Thyroid gland (tissue), 4 donors: ENCODE data around the gene EFNA4. TPM values are rescaled to one million over a fixed set of nuclear protein-coding genes. Genes with fewer than 3 reads are reported as not detected.
A peak's percentile ranks its signal among the peaks of the same experiment; 100 is the strongest.

ENCODE experiments used
- DNase-seq, 2 donors: peaks; one replicate each; pipeline ENCODE4 v3.0.0-alpha.2; 2019
- H3K27ac ChIP-seq, 3 donors: fragments of 200-600 bp; sonication (generic); 1 replicate in 2 of 3; 2 replicates in 1 of 3; pipeline ENCODE4 v1.5.1; 2016 to 2019; ENCODE audit warnings: mild to moderate bottlenecking in 1 of 3, moderate library complexity in 1 of 3
- H3K27me3 ChIP-seq: fragments of 200-600 bp; sonication (generic); one replicate; pipeline ENCODE4 v1.5.1; 2019
- H3K36me3 ChIP-seq, 2 donors: fragments of 200-600 bp; sonication (generic); one replicate each; pipeline ENCODE4 v1.5.1; 2016 to 2019
- H3K4me1 ChIP-seq, 2 donors: fragments of 200-600 bp; sonication (generic); one replicate each; pipeline ENCODE4 v1.5.1; 2017 to 2019
- H3K4me3 ChIP-seq, 3 donors: fragments of 200-600 bp; sonication (generic); replicated peaks in 1 of 3; 1 replicate in 2 of 3; 2 replicates in 1 of 3; pipeline ENCODE4 v1.5.1; 2016; ENCODE audit warnings: mild to moderate bottlenecking in 1 of 3
- H3K9me3 ChIP-seq: fragments of 200-600 bp; sonication (generic); one replicate; pipeline ENCODE4 v1.5.1; 2017
- POLR2A ChIP-seq, 2 donors: fragments of 450-650 bp; IDR thresholded peaks; one replicate each; pipeline ENCODE4 v1.6.1; 2017; ENCODE audit warnings: antibody characterized with exemption in 2 of 2, mild to moderate bottlenecking in 2 of 2, moderate library complexity in 1 of 2
- WGBS, 2 donors: methylation state at CpG; one replicate each; pipeline ENCODE4 v1.1.5; 2017; 5-methylcytosine and 5-hydroxymethylcytosine counted together
- intact Hi-C: fragments of 100-400 bp; cut with DNase I; formaldehyde crosslinking; loops from one replicate; pipeline ENCODE4 v1.15.1; 2023
- total RNA-seq, 4 donors: library from RNA; depleted of rRNA; stranded (reverse); fragments of >200 nt; gene quantifications; one replicate each; pipeline ENCODE4 v1.2.3, GENCODE V29; 2016
- TF ChIP-seq, protein P1 (sequence below), 6 experiments: fragments of 200-600 bp in 3 of 6; fragments of 450-650 bp in 3 of 6; sonication (generic) in 3 of 6; IDR thresholded peaks; one replicate each; pipeline ENCODE4 v1.5.1; 2016 to 2019; ENCODE audit warnings: antibody characterized with exemption in 6 of 6, mild to moderate bottlenecking in 2 of 6, inconsistent platforms in 1 of 6, moderate library complexity in 1 of 6

EFNA4 gene
- total RNA-seq, 4 donors from 2014 or later, result 7.5 to 13.1 (median 9.9) TPM

GRCh38 chr1:155077758-155078445 lies 14.4 kb downstream of the EFNA4 start:
- TF ChIP-seq, protein P1, sequence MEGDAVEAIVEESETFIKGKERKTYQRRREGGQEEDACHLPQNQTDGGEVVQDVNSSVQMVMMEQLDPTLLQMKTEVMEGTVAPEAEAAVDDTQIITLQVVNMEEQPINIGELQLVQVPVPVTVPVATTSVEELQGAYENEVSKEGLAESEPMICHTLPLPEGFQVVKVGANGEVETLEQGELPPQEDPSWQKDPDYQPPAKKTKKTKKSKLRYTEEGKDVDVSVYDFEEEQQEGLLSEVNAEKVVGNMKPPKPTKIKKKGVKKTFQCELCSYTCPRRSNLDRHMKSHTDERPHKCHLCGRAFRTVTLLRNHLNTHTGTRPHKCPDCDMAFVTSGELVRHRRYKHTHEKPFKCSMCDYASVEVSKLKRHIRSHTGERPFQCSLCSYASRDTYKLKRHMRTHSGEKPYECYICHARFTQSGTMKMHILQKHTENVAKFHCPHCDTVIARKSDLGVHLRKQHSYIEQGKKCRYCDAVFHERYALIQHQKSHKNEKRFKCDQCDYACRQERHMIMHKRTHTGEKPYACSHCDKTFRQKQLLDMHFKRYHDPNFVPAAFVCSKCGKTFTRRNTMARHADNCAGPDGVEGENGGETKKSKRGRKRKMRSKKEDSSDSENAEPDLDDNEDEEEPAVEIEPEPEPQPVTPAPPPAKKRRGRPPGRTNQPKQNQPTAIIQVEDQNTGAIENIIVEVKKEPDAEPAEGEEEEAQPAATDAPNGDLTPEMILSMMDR (IDR thresholded peaks at IDR 0.05), result no peak
- no peak for TF ChIP-seq POLR2A (IDR thresholded peaks at IDR 0.05)
- no peak overlapping the region for H3K4me3 ChIP-seq
- no peaks in the 10 kb centered on the region for H3K9me3 ChIP-seq
- H3K27me3 ChIP-seq, result peaks cover 34% of the 10 kb centered on the region
- DNase-seq, result no peak
- H3K36me3 ChIP-seq, result no peaks in the 10 kb centered on the region
- 64% methylated on average over 4 of the region's 4 CpGs for WGBS, 2 donors
- peaks cover 39 to 47% of the 10 kb centered on the region in 2 donors for H3K4me1 ChIP-seq
- intact Hi-C loops, result no loop called here
- H3K27ac ChIP-seq, result no peak overlapping the region

DNA sequence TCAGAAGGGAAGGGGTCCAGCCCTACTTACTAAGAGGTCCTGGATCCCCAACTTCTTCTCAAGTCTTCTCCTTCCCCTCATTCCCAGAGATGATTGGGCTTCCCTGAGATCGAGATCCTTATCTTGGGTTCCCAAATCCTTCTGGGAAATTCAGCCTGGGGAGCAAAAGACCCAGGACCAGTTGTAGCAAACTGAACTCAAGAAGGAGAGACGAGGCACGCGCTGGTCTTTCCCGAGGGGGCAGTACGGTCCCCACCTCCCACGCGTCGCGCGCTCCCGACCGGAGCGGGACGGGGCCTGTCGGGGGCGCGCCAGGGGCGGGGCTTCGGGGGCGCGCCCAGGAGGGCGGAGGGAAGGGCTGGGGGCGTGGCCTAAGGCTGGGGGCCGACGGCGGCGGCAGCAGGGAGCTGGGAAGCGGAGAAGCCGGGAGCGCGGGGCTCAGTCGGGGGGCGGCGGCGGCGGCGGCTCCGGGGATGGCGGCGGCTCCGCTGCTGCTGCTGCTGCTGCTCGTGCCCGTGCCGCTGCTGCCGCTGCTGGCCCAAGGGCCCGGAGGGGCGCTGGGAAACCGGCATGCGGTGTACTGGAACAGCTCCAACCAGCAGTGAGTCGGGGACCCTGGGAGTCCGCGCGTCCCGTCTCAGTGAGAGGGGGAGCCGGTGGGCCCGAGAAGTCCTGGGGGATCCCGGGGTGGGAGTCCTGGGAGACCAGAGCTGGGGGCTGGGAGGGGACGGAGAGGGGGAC lies 15.1 kb downstream of the EFNA4 start, which contains the start of gene EFNA3:
Gene EFNA3 (plus strand): TSS at position 369 of the 741 bp plus-strand sequence. CDS start 105 bp downstream, at position 474.
- Histone ChIP-seq H3K9me3 (no peaks in the 10 kb centered on the region), H3K4me1 (peaks cover 39 to 48% of the 10 kb centered on the region in 2 donors), H3K27ac (no peak within 1 kb of the TSS), H3K27me3 (peaks cover 41% of the 10 kb centered on the region), H3K36me3 (no peaks in the 10 kb centered on the region), H3K4me3 (peak within 1 kb of the TSS in 1 of 3 donors; percentile 42)
- peak; percentile 66 to 68 for DNase-seq
- intact Hi-C loops, result no loop called here
- WGBS, 2 donors, result 5 to 7% methylated on average over 2 to 4 of the region's 59 CpGs
- TF ChIP-seq POLR2A (IDR thresholded peaks at IDR 0.05), result no peak
- TF ChIP-seq, protein P1 (IDR thresholded peaks at IDR 0.05), result no peak

DNA sequence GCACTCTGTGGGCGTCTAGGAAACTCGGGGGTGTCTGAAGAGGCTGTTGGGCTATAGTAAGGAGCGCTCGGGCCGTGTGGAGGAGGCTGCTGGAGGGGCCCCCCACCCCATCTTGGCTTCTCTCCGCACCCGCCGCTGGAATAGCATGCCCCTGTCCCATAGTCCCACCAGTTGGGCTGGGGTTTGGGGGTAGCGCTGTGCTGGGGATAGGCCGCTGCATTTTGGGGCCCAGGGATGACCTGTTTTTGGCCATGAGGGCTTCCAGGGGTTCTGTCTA lies 15.6 kb downstream of the EFNA4 start:
- intact Hi-C loops, result no loop called here
- Histone ChIP-seq H3K27me3 (peaks cover 42% of the 10 kb centered on the region), H3K9me3 (no peaks in the 10 kb centered on the region), H3K4me1 (peaks cover 39 to 48% of the 10 kb centered on the region in 2 donors), H3K4me3 (peak overlapping the region in 1 of 3 donors; percentile 42), H3K27ac (no peak overlapping the region), H3K36me3 (no peaks in the 10 kb centered on the region)
- WGBS, 2 donors, result 4% methylated on average over 6 of the region's 10 CpGs; no CpG with 5 or more reads in 1 of the 2 donors
- TF ChIP-seq POLR2A (IDR thresholded peaks at IDR 0.05), result no peak
- TF ChIP-seq, protein P1 (IDR thresholded peaks at IDR 0.05), result no peak
- no peak for DNase-seq

- Histone ChIP-seq H3K9me3 (no peaks in the 10 kb centered on the region), H3K4me3 (peak overlapping the region in 1 of 3 donors; percentile 18), H3K27ac (no peak overlapping the region), H3K36me3 (no peaks in the 10 kb centered on the region), H3K4me1 (peaks cover 39 to 53% of the 10 kb centered on the region in 2 donors), H3K27me3 (peaks cover 42% of the 10 kb centered on the region)
- TF ChIP-seq, protein P1 (IDR thresholded peaks at IDR 0.05), result no peak
- no peak for TF ChIP-seq POLR2A (IDR thresholded peaks at IDR 0.05)
- 1 to 5% methylated on average over 28 to 34 of the region's 67 CpGs for WGBS, 2 donors
- intact Hi-C loops, result loop anchor here (5.0 kb wide), 1 partner anchor 32 kb away; no protein-coding TSS in a partner anchor
- DNase-seq, result no peak
These were observed 16.2 kb downstream of the EFNA4 start for GRCh38 chr1:155079487-155080311.
